GM23248 (cell line): ENCODE results near the gene UBAC2.

Experiments used
- EZH2 ChIP-seq: fragments of 200-600 bp; sonication (generic); IDR thresholded peaks from 2 replicates; pipeline ENCODE4 v1.6.1; 2018; ENCODE audit warnings: antibody characterized with exemption, mild to moderate bottlenecking; ENCODE audit not compliant: insufficient read depth, poor library complexity, severe bottlenecking
- EZH2phosphoT487 ChIP-seq: fragments of 200-600 bp; sonication (generic); IDR thresholded peaks from 2 replicates; pipeline ENCODE4 v1.6.1; 2018; ENCODE audit warnings: antibody characterized with exemption, moderate library complexity, mild to moderate bottlenecking, low read depth; ENCODE audit not compliant: insufficient read depth

DNA sequence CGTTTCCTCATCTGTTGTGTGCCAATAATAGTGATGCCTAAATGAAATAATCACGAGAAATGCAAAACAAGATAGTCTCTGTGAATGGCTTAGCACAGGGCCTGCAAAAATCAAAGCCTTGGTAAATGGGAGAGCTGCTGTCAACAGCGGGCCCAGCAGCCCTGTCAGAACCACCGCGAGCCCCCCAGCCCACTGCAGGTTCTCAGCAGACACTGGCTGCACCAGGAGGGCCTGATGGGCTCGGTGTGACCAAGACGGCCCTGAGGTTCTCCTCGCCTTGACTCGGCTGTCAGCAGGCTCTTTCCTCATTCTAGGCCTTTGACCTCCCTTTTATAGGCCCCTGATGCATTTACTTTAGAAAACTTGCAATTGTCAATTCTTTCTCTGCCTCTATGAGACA is 197.4 kb downstream of the UBAC2 start:
- TF ChIP-seq EZH2phosphoT487 (no peak), EZH2 (no peak)
